Stimulated activated CD8-positive, alpha-beta memory T cell treated with anti-CD3 and anti-CD28 coated beads, Interleukin-12 subunit alpha, Interleukin-12 subunit beta, amount 100 ng/mL, for 4 hours (primary cell): ENCODE data around the gene C12orf57.
A peak's percentile ranks its signal among the peaks of the same experiment; 100 is the strongest.

Source experiments
- DNase-seq: peaks from one replicate; pipeline ENCODE4 v3.0.0-alpha.2; 2020; ENCODE audit warnings: low read depth

C12orf57 gene

DNA sequence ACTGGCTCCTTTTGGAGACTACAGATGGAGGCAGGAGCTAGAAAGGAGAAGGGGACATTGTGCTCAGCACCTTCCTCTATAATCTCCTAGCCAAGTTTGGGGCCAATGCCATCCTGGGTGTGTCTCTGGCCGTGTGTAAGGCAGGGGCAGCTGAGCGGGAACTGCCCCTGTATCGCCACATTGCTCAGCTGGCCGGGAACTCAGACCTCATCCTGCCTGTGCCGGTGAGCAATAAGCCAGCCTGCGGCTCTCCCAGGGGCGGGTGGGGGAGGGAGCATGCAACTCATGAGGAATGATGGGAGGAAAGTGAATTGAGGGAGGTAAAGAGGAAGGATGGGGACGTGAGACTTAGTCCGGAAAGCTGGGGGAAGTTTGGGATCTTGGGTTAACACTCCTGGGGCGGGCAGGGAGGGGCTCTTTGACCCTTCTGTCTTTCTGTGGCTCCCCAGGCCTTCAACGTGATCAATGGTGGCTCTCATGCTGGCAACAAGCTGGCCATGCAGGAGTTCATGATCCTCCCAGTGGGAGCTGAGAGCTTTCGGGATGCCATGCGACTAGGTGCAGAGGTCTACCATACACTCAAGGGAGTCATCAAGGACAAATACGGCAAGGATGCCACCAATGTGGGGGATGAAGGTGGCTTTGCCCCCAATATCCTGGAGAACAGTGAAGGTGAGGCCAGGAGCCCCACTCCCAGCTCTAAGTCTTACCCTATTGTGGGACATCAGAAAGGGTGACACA is 26.2 kb upstream of the C12orf57 start:
- no peak for DNase-seq

DNA sequence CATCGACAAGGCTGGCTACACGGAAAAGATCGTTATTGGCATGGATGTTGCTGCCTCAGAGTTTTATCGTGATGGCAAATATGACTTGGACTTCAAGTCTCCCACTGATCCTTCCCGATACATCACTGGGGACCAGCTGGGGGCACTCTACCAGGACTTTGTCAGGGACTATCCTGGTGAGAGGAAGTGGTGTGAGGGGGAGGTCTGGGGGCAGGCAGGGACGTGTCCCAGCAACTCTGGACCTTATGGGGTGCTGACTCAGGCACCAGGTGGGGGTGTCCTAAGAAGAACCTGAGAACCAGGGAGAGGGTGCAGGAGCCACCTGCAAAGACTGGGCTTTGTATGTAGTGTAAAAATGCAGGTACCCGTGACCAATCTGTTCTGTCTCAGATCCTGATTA is 24.2 kb upstream of the C12orf57 start:
- no peak for DNase-seq

DNA sequence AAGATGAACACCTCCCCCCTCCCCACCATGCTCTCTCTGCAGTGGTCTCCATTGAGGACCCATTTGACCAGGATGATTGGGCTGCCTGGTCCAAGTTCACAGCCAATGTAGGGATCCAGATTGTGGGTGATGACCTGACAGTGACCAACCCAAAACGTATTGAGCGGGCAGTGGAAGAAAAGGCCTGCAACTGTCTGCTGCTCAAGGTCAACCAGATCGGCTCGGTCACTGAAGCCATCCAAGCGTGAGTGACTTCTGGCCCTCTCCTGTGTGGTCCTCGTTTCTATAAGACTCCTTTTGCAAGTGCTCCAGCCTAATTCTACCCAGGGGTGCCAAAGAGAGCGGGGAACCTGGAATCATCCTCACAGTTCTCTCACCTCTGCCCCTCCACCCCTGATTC is 22.3 kb upstream of the C12orf57 start:
- no peak for DNase-seq

DNA sequence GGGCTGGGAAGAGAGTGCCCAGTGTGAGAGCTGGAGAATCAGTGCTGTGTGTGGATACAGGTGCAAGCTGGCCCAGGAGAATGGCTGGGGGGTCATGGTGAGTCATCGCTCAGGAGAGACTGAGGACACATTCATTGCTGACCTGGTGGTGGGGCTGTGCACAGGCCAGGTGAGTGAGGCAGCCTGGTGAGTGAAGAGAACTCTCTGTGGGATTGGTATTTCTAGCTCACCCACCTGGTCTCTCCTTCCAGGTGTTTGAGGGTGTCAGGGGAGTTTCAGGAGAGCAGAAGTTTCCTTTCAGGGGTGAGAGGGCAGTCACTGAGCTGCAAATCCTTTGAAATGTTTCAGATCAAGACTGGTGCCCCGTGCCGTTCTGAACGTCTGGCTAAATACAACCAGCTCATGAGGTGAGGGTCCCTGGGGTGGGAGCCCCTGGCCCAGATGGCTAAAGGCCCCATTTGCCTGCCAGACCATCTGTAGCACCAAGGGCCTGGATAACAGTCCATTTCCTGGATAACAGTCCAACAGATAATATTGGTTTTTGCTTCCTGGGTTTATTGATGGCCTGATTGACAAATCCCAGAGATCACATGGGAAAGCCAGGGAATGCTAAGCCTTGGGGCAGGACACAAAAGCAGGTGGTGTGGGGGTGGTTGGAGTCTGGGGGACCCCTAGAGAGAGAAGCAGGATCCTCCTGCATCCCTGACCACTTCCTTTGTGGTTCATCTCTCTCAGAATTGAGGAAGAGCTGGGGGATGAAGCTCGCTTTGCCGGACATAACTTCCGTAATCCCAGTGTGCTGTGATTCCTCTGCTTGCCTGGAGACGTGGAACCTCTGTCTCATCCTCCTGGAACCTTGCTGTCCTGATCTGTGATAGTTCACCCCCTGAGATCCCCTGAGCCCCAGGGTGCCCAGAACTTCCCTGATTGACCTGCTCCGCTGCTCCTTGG is 21.6 kb upstream of the C12orf57 start:
- DNase-seq: no peak

DNA sequence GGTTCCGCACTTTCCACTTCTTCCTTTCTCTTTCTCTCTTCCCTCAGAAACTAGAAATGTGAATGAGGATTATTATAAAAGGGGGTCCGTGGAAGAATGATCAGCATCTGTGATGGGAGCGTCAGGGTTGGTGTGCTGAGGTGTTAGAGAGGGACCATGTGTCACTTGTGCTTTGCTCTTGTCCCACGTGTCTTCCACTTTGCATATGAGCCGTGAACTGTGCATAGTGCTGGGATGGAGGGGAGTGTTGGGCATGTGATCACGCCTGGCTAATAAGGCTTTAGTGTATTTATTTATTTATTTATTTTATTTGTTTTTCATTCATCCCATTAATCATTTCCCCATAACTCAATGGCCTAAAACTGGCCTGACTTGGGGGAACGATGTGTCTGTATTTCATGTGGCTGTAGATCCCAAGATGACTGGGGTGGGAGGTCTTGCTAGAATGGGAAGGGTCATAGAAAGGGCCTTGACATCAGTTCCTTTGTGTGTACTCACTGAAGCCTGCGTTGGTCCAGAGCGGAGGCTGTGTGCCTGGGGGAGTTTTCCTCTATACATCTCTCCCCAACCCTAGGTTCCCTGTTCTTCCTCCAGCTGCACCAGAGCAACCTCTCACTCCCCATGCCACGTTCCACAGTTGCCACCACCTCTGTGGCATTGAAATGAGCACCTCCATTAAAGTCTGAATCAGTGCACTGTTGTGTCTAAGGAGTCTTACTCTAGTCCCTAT is 20.7 kb upstream of the C12orf57 start:
- DNase-seq: no peak

DNA sequence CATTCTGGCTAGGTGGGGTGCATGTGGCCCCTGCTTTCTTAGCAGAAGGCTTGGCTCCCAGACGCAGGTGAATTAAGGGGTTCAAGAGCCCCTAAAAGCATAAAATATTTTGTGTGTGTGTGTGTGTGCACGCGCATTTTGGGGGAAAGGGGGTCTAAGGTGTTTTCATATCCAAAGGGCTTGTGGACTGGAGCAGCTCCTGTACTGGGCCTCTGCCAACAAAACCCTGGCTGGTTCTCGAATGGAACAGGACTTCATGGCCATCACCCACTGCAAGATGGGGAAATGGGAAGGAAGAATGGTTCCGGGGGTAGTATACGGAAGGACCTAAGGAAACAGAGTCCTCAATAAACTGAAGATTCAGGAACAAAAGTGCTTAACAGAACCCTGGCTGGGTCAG is 20.0 kb upstream of the C12orf57 start:
- DNase-seq: no peak

DNA sequence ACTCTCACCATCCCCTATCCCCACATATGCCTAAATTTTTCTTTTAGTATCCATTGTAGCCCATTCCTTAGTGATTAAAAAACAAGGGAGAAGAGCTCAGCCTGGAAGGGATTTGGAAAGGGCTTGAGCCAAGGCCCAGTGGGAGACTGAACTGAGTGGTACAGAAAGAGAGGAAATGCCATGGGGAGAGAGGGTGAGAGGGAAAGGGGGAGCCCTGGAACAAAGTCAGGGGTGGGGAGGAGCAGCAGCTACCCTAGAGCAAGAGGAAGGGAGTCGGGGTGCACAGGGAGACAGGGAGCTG is 18.6 kb upstream of the C12orf57 start:
- DNase-seq: no peak

DNA sequence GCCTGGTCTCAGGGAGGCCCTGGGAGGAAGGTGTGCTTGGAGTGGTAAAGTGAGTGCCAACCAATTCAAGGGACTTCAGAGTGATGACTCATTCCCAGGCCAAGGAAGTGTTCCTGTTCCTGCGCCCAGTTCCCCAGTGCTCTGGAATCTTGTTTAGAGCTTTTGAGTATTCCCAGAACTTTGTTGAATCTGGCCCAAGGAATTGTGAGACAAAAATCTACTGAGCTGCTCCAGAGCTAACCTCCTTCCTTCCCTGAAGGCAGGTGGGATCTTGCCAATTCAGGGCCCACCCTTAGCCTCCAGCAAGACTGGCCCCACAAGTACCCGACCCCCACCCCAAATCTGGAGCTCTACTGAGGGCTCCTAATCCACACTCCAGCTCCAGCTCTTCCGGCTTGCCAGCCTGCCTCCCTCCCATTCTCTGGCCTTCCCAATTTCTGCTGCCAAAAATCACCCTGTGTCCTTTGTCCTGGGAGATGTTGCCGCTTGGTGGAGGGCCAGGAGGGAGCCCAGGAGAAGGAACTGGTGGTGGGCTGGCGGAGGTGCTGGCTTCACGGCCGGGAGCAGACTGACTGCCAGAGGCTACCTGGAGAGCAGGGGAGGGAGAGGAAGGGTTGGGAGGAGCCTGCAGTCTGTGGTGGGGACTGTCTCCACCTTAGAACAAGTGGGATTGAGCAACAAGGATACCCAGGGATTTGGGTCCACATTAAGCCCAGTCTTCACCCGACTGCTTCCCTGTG is 18.1 kb upstream of the C12orf57 start:
- no peak for DNase-seq

DNA sequence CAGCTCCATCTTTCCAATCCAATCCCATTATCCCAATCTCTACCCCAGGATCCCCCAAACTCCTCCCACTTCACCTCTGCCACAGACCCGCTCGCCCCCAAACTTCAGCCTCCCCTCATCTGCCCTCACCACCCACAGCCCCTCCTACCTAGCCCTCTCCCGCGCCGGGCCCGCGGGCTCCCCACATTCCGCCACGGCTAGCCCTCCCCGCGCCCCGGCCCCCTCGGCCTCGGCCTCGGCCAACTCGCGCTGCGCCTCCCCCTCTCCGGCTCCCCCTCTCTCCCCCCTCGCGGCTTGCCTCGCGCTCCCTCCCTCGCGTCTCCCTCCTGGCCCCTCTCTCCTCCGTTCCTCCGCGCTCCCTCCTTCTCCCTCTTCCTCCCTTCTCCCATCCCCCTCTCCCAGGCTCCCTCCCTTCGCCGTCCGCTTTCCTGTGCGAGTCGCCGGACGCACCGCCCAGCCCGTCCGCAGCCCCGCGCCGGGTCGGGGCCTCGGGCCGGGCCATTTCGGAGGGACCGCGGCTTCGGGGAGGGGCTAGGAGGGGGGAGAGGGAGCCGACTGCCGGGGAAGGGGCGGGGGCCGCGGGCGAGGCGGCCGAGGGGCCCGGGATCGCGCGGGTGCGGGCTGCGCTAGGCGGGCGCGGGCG is 16.3 kb upstream of the C12orf57 start, which contains the start of gene ATN1:
TSS of gene ATN1 (plus strand) at position 581 of the 643 bp plus-strand sequence. CDS start 6,043 bp downstream, outside the sequence.
- peak; percentile 24 for DNase-seq

DNA sequence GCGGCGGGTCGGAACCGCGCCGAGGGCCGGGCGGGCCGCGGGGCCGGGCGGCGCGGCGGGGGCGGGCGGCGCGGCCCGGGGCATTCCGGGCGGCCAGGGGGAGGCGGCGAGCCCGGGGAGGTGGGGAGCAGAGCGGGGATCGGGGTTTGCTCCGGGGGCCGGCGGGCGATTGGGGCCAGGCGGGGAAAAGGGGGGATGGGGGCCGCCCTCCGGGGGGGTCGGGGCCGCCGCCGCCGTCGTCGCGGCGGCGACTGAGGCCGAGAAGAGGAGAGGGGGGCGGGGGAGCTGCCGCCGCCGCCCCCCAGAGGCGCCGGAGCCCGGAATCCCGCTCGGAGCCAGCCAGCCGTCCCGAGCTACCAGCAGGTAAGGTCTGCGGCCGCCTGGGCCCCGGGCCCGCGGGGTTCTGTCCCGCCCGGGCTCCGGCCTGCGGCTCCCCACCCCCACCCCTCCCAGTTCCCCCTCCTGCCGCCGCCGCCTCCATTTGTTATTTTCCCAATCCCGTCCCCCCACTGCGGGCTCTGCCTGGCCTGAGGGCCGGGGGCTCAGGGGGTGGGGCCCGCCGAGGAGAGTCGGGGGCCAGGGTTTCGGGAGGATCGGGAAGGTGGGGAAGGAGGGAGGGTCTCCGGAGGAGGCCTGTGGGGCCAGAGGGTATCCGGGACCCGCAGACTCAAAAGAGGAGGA is 15.7 kb upstream of the C12orf57 start:
- no peak for DNase-seq

DNA sequence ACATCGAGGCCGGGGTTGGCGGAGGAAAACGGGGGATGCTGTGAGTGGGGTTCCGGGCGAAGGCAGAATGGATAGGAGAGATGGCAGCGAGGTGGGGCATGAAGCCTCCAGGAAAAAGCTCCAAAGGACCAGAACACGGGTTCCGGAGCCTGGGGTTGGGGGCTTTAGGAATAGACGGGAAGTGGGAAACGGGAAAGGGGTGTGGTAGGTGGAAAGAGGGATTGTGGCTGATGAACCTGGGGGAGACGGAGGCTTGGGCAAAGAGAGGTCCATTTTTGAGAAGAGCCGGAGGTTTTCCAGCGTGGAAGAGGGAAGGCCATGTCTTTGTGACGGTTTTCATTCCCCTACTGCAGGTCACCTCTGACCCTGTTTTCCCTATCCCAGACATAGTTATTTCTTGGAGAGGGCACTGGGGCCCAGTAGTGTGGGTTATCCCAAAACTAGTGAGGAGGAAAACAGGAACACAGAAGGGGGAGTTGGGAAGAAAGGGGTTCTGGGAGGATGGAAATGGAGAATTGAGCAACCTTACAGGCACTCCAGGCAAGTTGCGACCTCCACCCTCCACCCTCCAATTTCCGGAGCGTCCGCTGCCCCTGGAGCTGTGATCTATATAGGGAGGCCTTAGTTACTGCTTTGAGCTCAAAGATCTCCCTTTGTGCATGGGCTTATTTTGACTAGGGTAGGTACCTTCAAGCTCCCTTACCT is 15.0 kb upstream of the C12orf57 start:
- no peak for DNase-seq

DNA sequence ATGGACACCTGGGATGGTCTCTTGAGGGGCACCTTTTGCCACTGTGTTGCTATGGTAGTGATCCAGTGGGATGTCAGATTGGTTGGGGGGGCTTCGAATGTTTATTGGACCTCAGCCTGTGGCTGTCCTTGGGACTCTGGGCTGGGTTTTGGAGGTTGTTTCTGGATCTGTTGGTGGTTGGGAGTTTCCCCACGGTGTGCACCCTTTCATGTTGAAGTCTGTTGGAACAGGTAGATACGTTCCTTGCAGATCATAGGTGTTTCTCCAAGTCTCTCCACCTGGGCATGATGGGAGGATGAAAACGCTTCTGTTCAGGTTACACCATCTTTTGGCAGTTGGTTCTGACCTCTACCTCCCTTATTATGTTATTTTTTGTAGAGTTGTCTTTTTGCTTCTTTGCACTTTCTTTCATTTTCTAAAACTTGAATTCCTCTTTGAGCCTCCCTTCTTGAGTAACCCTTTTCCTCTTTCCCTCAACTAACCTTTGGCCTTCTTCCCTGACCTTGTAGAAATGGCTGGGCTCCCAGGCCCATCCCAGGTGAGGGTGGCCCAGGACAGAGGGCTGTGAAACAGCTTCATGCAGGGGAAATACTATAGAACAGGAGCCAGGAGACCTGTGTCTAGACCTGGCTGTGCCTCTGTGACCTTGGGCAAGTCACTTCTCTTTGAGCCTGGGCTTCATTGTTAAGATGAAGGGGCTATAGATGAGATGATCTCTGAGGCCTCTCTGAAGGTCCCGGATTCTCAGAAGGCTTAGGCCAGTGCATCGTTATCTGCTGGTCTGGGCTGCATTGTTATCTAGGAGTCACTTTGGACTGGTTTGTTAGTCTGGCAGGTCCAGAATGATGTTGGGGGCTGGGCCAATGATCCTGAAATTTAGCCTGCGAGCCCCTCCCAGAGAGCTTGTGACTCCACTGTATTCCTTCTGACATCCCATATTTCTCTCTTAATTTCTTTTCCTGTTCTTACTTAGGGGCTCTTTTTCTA is 14.1 kb upstream of the C12orf57 start:
- DNase-seq: no peak

DNA sequence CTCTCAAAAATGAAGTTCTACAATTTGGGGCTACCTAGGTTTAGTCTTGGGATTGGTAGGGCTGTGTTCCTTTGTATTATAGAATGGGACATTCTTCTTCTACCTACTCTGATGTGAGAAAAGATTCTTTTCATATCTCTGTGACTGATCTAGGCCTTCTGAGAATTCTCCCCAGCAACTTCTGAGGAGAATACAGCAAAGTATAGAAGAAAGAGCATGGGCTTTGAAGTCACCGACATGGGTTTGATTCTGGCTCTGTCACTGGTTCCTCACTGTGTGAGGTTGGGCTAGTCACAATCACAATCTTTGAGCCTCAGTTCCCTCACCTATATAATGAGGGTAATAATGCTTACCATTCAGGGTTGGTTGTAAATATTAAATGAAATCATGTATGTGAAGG is 11.1 kb upstream of the C12orf57 start:
- DNase-seq: no peak

DNA sequence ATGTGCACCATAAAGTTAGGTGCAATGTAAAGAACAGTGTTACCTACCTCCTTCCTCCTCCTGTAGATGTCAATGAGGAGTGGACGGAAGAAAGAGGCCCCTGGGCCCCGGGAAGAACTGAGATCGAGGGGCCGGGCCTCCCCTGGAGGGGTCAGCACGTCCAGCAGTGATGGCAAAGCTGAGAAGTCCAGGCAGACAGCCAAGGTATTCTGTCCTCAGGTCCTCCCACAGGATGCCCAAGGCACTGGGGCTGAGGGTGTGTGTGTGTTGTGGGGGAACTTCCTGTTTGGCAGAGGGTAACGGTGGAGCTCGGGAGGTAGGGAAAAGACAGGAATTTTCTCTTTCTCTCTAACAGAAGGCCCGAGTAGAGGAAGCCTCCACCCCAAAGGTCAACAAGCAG is 9.7 kb upstream of the C12orf57 start:
- no peak for DNase-seq

DNA sequence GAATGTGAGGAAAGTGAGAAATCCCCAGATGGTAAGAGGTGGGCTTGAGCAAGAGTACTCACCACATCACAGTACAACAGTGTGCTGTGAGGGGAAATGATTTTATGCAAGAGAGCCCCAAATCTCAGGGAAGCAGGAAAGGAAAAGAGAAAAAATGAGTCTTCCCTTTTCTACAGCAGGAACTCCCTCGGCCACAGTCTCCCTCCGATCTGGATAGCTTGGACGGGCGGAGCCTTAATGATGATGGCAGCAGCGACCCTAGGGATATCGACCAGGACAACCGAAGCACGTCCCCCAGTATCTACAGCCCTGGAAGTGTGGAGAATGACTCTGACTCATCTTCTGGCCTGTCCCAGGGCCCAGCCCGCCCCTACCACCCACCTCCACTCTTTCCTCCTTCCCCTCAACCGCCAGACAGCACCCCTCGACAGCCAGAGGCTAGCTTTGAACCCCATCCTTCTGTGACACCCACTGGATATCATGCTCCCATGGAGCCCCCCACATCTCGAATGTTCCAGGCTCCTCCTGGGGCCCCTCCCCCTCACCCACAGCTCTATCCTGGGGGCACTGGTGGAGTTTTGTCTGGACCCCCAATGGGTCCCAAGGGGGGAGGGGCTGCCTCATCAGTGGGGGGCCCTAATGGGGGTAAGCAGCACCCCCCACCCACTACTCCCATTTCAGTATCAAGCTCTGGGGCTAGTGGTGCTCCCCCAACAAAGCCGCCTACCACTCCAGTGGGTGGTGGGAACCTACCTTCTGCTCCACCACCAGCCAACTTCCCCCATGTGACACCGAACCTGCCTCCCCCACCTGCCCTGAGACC is 8.2 kb upstream of the C12orf57 start:
- no peak for DNase-seq

DNA sequence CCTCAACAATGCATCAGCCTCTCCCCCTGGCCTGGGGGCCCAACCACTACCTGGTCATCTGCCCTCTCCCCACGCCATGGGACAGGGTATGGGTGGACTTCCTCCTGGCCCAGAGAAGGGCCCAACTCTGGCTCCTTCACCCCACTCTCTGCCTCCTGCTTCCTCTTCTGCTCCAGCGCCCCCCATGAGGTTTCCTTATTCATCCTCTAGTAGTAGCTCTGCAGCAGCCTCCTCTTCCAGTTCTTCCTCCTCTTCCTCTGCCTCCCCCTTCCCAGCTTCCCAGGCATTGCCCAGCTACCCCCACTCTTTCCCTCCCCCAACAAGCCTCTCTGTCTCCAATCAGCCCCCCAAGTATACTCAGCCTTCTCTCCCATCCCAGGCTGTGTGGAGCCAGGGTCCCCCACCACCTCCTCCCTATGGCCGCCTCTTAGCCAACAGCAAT is 7.6 kb upstream of the C12orf57 start:
- no peak for DNase-seq

DNA sequence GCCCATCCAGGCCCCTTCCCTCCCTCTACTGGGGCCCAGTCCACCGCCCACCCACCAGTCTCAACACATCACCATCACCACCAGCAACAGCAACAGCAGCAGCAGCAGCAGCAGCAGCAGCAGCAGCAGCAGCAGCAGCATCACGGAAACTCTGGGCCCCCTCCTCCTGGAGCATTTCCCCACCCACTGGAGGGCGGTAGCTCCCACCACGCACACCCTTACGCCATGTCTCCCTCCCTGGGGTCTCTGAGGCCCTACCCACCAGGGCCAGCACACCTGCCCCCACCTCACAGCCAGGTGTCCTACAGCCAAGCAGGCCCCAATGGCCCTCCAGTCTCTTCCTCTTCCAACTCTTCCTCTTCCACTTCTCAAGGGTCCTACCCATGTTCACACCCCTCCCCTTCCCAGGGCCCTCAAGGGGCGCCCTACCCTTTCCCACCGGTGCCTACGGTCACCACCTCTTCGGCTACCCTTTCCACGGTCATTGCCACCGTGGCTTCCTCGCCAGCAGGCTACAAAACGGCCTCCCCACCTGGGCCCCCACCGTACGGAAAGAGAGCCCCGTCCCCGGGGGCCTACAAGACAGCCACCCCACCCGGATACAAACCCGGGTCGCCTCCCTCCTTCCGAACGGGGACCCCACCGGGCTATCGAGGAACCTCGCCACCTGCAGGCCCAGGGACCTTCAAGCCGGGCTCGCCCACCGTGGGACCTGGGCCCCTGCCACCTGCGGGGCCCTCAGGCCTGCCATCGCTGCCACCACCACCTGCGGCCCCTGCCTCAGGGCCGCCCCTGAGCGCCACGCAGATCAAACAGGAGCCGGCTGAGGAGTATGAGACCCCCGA is 7.0 kb upstream of the C12orf57 start:
- DNase-seq: peak; percentile 45
